ENCODE results near the gene AUNIP.

Gene AUNIP

GRCh38 chr1:25790472-25790871 lies 68.8 kb downstream of the AUNIP start:
- no peak for DNase-seq

GRCh38 chr1:25787760-25788166 lies 71.5 kb downstream of the AUNIP start:
- no peak for DNase-seq

GRCh38 chr1:25786887-25787759 lies 72.1 kb downstream of the AUNIP start:
- DNase-seq: no peak

GRCh38 chr1:25785333-25786067 lies 73.8 kb downstream of the AUNIP start:
- no peak for DNase-seq

- no peak for DNase-seq
Measured at GRCh38 chr1:25784575-25785051, 74.6 kb downstream of the AUNIP start.

Data from activated T-cell treated with anti-CD3 and anti-CD28 coated beads, Interleukin-2, amount 50 U/mL, for 48 hours (primary cell).